ENCODE data around the gene L3MBTL3.

The L3MBTL3 gene

GRCh38 chr6:130129762-130130246 lies 111.4 kb downstream of the L3MBTL3 start:
- H3K27ac ChIP-seq (ENCODE audit: low read depth, low read length) = no peak overlapping the region

DNA sequence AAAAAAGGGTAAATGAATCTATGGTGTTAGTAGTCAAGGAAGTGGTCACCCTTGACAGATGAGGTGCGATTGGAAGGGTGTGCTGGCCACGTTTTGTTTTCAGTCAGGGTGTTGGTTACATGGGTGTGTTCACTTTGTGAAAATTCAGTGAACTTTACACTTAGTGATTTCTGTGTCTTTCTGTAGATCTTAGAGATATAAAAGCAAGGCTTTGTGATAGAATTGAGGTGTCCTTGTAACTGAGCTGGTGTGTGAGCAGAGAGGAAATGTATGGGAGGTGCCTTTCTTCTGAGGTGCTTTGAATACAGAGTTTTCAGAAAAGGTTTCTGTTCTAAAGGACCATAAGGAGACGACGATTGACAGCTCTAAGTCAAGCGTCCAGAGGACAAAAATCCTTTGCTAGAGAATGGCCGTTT lies 113.9 kb downstream of the L3MBTL3 start:
- Histone ChIP-seq H3K4me1 (ENCODE audit: control insufficient read depth in 1 of 2, insufficient read depth in 2 of 2, low read length in 2 of 2) (peaks cover 0 to 7% of the 10 kb centered on the region in 2 donors), H3K9me3 (ENCODE audit: control insufficient read depth in 1 of 2, low read length in 2 of 2) (no peaks in the 10 kb centered on the region), H3K9ac (ENCODE audit: low read depth in 1 of 2, low read length in 2 of 2) (no peak overlapping the region), H3K27ac (ENCODE audit: low read depth, low read length) (no peak overlapping the region), H3K27me3 (ENCODE audit: control insufficient read depth in 1 of 2, insufficient read depth in 2 of 2, low read length in 2 of 2) (no peaks in the 10 kb centered on the region), H3K4me3 (ENCODE audit: low read depth in 1 of 2, low read length in 2 of 2) (peak overlapping the region in 1 of 2 donors; percentile 3), H3K36me3 (ENCODE audit: control insufficient read depth in 1 of 2, insufficient read depth in 2 of 2, low read length in 2 of 2) (peaks cover 0 to 3% of the 10 kb centered on the region in 2 donors)

More at GRCh38 chr6:130129762-130130246, 111.4 kb downstream of the L3MBTL3 start:
- Histone ChIP-seq H3K9ac (ENCODE audit: low read depth in 1 of 2, low read length in 2 of 2) (no peak overlapping the region), H3K36me3 (ENCODE audit: control insufficient read depth in 1 of 2, insufficient read depth in 2 of 2, low read length in 2 of 2) (no peaks in the 10 kb centered on the region), H3K9me3 (ENCODE audit: control insufficient read depth in 1 of 2, low read length in 2 of 2) (no peaks in the 10 kb centered on the region), H3K27me3 (ENCODE audit: control insufficient read depth in 1 of 2, insufficient read depth in 2 of 2, low read length in 2 of 2) (no peaks in the 10 kb centered on the region), H3K4me1 (ENCODE audit: control insufficient read depth in 1 of 2, insufficient read depth in 2 of 2, low read length in 2 of 2) (peaks cover 0 to 7% of the 10 kb centered on the region in 2 donors), H3K4me3 (ENCODE audit: low read depth in 1 of 2, low read length in 2 of 2) (no peak overlapping the region)

- no peak overlapping the region for H3K9ac ChIP-seq (ENCODE audit: low read depth in 1 of 2, low read length in 2 of 2)
These were observed 116.2 kb downstream of the L3MBTL3 start for GRCh38 chr6:130134582-130134981.

GRCh38 chr6:130136798-130137197 lies 118.4 kb downstream of the L3MBTL3 start:
- Histone ChIP-seq H3K36me3 (ENCODE audit: control insufficient read depth in 1 of 2, insufficient read depth in 2 of 2, low read length in 2 of 2) (peaks cover 0 to 3% of the 10 kb centered on the region in 2 donors), H3K9me3 (ENCODE audit: control insufficient read depth in 1 of 2, low read length in 2 of 2) (no peaks in the 10 kb centered on the region), H3K27me3 (ENCODE audit: control insufficient read depth in 1 of 2, insufficient read depth in 2 of 2, low read length in 2 of 2) (no peaks in the 10 kb centered on the region), H3K27ac (ENCODE audit: low read depth, low read length) (no peak overlapping the region), H3K4me3 (ENCODE audit: low read depth in 1 of 2, low read length in 2 of 2) (no peak overlapping the region), H3K9ac (ENCODE audit: low read depth in 1 of 2, low read length in 2 of 2) (no peak overlapping the region), H3K4me1 (ENCODE audit: control insufficient read depth in 1 of 2, insufficient read depth in 2 of 2, low read length in 2 of 2) (peaks cover 0 to 7% of the 10 kb centered on the region in 2 donors)

More at GRCh38 chr6:130134582-130134981, 116.2 kb downstream of the L3MBTL3 start:
- Histone ChIP-seq H3K4me3 (ENCODE audit: low read depth in 1 of 2, low read length in 2 of 2) (no peak overlapping the region), H3K9me3 (ENCODE audit: control insufficient read depth in 1 of 2, low read length in 2 of 2) (no peaks in the 10 kb centered on the region), H3K4me1 (ENCODE audit: control insufficient read depth in 1 of 2, insufficient read depth in 2 of 2, low read length in 2 of 2) (peaks cover 0 to 7% of the 10 kb centered on the region in 2 donors), H3K27ac (ENCODE audit: low read depth, low read length) (no peak overlapping the region), H3K36me3 (ENCODE audit: control insufficient read depth in 1 of 2, insufficient read depth in 2 of 2, low read length in 2 of 2) (peaks cover 0 to 3% of the 10 kb centered on the region in 2 donors), H3K27me3 (ENCODE audit: control insufficient read depth in 1 of 2, insufficient read depth in 2 of 2, low read length in 2 of 2) (no peaks in the 10 kb centered on the region)

DNA sequence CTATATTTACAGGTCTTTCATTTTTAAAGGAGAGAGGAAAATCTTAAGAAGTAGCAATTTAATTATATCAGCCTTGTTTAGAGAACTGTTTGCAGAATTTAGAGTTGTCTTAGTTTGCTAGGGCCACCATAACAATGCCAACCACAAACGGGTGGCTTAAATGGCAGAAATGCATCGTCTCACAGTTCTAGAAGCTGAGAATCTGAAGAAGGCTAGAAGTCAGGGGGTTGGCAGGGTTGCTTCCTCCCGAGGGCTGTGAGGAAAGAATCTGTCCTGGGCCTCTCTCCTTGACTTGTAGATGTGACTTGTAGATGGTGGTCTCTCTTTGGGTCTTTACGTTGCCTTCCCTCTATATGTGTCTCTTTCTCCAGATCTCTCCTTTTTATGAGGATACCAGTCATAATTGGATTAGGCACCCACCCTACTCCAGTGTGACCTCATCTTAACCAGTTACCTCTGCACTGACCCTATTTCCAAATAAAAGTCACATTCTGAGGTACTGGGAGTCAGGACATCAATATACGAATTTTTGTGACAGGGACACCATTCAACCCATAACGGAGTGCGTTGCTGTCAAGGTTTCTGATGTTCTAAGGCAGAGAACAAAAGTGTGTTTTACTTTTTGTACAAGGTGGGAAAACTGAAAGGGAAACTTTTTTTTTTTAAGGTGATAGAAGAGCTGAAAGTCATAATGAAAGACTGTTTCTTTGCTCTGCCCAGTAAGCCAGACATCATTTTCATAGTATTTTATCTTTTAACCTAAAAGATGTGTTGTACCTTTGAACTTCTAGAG lies 119.9 kb downstream of the L3MBTL3 start:
- H3K36me3 ChIP-seq (ENCODE audit: control insufficient read depth in 1 of 2, insufficient read depth in 2 of 2, low read length in 2 of 2) = peaks cover 0 to 3% of the 10 kb centered on the region in 2 donors
- H3K27ac ChIP-seq (ENCODE audit: low read depth, low read length) = no peak overlapping the region
- H3K4me3 ChIP-seq (ENCODE audit: low read depth in 1 of 2, low read length in 2 of 2) = no peak overlapping the region
- H3K9me3 ChIP-seq (ENCODE audit: control insufficient read depth in 1 of 2, low read length in 2 of 2) = no peaks in the 10 kb centered on the region
- no peaks in the 10 kb centered on the region for H3K4me1 ChIP-seq (ENCODE audit: control insufficient read depth in 1 of 2, insufficient read depth in 2 of 2, low read length in 2 of 2)
- no peak overlapping the region for H3K9ac ChIP-seq (ENCODE audit: low read depth in 1 of 2, low read length in 2 of 2)
- H3K27me3 ChIP-seq (ENCODE audit: control insufficient read depth in 1 of 2, insufficient read depth in 2 of 2, low read length in 2 of 2) = no peaks in the 10 kb centered on the region

- Histone ChIP-seq H3K36me3 (ENCODE audit: control insufficient read depth in 1 of 2, insufficient read depth in 2 of 2, low read length in 2 of 2) (peaks cover 0 to 3% of the 10 kb centered on the region in 2 donors), H3K4me1 (ENCODE audit: control insufficient read depth in 1 of 2, insufficient read depth in 2 of 2, low read length in 2 of 2) (no peaks in the 10 kb centered on the region), H3K9ac (ENCODE audit: low read depth in 1 of 2, low read length in 2 of 2) (no peak overlapping the region), H3K27me3 (ENCODE audit: control insufficient read depth in 1 of 2, insufficient read depth in 2 of 2, low read length in 2 of 2) (no peaks in the 10 kb centered on the region), H3K4me3 (ENCODE audit: low read depth in 1 of 2, low read length in 2 of 2) (no peak overlapping the region), H3K9me3 (ENCODE audit: control insufficient read depth in 1 of 2, low read length in 2 of 2) (no peaks in the 10 kb centered on the region), H3K27ac (ENCODE audit: low read depth, low read length) (no peak overlapping the region)
These were observed 120.5 kb downstream of the L3MBTL3 start for GRCh38 chr6:130138909-130139242.

- Histone ChIP-seq H3K4me1 (ENCODE audit: control insufficient read depth in 1 of 2, insufficient read depth in 2 of 2, low read length in 2 of 2) (no peaks in the 10 kb centered on the region), H3K9ac (ENCODE audit: low read depth in 1 of 2, low read length in 2 of 2) (no peak overlapping the region), H3K27ac (ENCODE audit: low read depth, low read length) (no peak overlapping the region), H3K4me3 (ENCODE audit: low read depth in 1 of 2, low read length in 2 of 2) (no peak overlapping the region), H3K36me3 (ENCODE audit: control insufficient read depth in 1 of 2, insufficient read depth in 2 of 2, low read length in 2 of 2) (peaks cover 0 to 3% of the 10 kb centered on the region in 2 donors), H3K27me3 (ENCODE audit: control insufficient read depth in 1 of 2, insufficient read depth in 2 of 2, low read length in 2 of 2) (no peaks in the 10 kb centered on the region), H3K9me3 (ENCODE audit: control insufficient read depth in 1 of 2, low read length in 2 of 2) (no peaks in the 10 kb centered on the region)
These were observed 121.7 kb downstream of the L3MBTL3 start for GRCh38 chr6:130140084-130140483.

DNA sequence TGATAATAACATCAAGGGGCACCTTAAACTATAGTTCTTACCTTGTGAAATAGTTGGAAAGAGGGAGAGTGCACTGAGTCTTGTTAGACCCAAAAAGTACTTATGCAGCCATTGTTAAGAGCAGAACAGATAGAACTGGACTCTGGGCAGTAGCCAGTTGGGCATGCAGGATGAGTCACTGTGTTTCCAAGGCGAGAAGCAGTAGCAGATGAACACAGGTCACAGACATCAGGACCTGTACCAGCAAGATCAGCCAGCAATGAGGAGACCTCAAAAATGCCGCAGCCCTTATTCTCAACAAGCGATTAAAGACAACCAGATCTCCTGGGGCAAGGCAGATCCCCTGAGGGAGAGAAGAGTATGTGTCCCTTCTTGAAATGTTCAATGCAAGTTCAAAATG lies 125.3 kb downstream of the L3MBTL3 start:
- no peak overlapping the region for H3K4me3 ChIP-seq (ENCODE audit: low read depth in 1 of 2, low read length in 2 of 2)
- H3K9me3 ChIP-seq (ENCODE audit: control insufficient read depth in 1 of 2, low read length in 2 of 2) = no peaks in the 10 kb centered on the region
- no peak overlapping the region for H3K9ac ChIP-seq (ENCODE audit: low read depth in 1 of 2, low read length in 2 of 2)
- no peak overlapping the region for H3K27ac ChIP-seq (ENCODE audit: low read depth, low read length)
- H3K36me3 ChIP-seq (ENCODE audit: control insufficient read depth in 1 of 2, insufficient read depth in 2 of 2, low read length in 2 of 2) = no peaks in the 10 kb centered on the region
- H3K4me1 ChIP-seq (ENCODE audit: control insufficient read depth in 1 of 2, insufficient read depth in 2 of 2, low read length in 2 of 2) = no peaks in the 10 kb centered on the region
- no peaks in the 10 kb centered on the region for H3K27me3 ChIP-seq (ENCODE audit: control insufficient read depth in 1 of 2, insufficient read depth in 2 of 2, low read length in 2 of 2)

DNA sequence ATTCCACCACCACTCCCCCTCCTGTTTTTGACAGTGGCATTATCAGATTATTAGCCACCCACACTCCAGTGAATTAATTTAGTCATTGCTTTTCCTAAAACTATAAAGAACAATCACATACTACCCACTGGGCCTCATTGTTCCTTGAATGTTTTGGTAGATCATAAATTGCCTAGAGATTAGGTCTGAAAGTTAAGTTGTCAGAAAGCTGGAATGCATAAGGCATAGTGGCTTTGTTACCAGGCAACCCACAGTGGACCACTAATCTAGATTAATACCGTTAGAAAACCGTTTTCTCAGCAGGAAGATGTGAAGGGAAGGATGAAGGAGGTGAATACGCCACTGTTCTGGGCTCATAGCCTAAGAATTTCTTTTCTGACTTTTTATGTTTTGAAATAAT lies 128.7 kb downstream of the L3MBTL3 start:
- no peak overlapping the region for H3K27ac ChIP-seq (ENCODE audit: low read depth, low read length)
- no peaks in the 10 kb centered on the region for H3K9me3 ChIP-seq (ENCODE audit: control insufficient read depth in 1 of 2, low read length in 2 of 2)
- no peaks in the 10 kb centered on the region for H3K36me3 ChIP-seq (ENCODE audit: control insufficient read depth in 1 of 2, insufficient read depth in 2 of 2, low read length in 2 of 2)
- H3K27me3 ChIP-seq (ENCODE audit: control insufficient read depth in 1 of 2, insufficient read depth in 2 of 2, low read length in 2 of 2) = no peaks in the 10 kb centered on the region
- H3K4me3 ChIP-seq (ENCODE audit: low read depth in 1 of 2, low read length in 2 of 2) = no peak overlapping the region
- no peaks in the 10 kb centered on the region for H3K4me1 ChIP-seq (ENCODE audit: control insufficient read depth in 1 of 2, insufficient read depth in 2 of 2, low read length in 2 of 2)
- H3K9ac ChIP-seq (ENCODE audit: low read depth in 1 of 2, low read length in 2 of 2) = no peak overlapping the region

DNA sequence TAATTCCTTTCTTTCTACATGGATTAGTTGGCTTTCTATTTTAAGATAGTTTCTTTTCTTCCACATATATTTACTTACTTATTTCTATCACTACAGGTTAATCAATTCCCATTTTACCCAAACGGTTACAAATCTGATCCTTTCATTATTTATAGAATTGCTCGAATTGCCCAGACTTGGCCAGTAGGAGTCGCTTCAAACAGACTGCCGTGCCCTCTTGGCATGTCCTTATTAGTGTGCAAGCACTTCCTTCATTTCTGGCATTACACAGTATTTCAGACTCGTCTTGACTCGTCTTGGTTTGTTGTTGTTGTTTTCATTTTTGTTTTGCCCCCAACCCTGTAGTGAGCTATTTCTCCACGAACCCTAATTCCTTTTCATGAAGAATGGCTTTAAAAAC lies 129.8 kb downstream of the L3MBTL3 start:
- H3K9me3 ChIP-seq (ENCODE audit: control insufficient read depth in 1 of 2, low read length in 2 of 2) = no peaks in the 10 kb centered on the region
- no peak overlapping the region for H3K27ac ChIP-seq (ENCODE audit: low read depth, low read length)
- H3K9ac ChIP-seq (ENCODE audit: low read depth in 1 of 2, low read length in 2 of 2) = no peak overlapping the region
- H3K36me3 ChIP-seq (ENCODE audit: control insufficient read depth in 1 of 2, insufficient read depth in 2 of 2, low read length in 2 of 2) = no peaks in the 10 kb centered on the region
- H3K4me1 ChIP-seq (ENCODE audit: control insufficient read depth in 1 of 2, insufficient read depth in 2 of 2, low read length in 2 of 2) = no peaks in the 10 kb centered on the region
- no peaks in the 10 kb centered on the region for H3K27me3 ChIP-seq (ENCODE audit: control insufficient read depth in 1 of 2, insufficient read depth in 2 of 2, low read length in 2 of 2)
- H3K4me3 ChIP-seq (ENCODE audit: low read depth in 1 of 2, low read length in 2 of 2) = no peak overlapping the region
